Measurements from ENCODE around the gene TTC6. TPM values are rescaled to one million over a fixed set of nuclear protein-coding genes. Genes with fewer than 3 reads are reported as not detected.

The TTC6 gene
- total and polyA plus RNA-seq, 10 of the 15 experiments (the other 5 are each of a cell fraction or from before 2014, with no cell fraction given), result not detected

DNA sequence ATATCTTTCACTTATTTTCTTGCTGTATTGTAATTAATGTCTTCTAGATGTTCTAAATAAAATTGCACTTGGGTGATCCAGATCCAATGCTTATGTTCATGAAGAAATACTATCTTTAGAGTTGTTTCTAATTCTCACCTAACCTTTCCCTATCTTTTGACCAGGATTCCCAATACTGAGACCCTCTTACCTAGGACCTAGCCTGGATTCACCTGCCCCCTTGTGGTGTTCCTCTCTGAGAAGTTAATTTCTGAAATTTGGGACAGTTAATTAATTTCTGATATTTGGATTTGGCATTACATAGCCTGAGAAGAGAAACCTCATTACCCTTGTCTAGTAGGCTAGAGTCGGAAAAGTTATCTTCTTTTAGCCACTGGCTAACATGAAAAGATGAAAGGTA is 29.9 kb upstream of the TTC6 start:
- ATAC-seq (no peak), DNase-seq (ENCODE audit: low read depth, low spot score) (no peak), FAIRE-seq (no peak)
- SMC1A ChIA-PET (ENCODE audit: uncharacterized antibody, unreplicated experiment), result no interaction called here
- H4K20me1 ChIP-seq (ENCODE audit: control insufficient read depth, insufficient read depth), result no peaks in the 10 kb centered on the region
- 7% methylated on average over 1 of the region's 1 CpG for WGBS (ENCODE audit: insufficient coverage, insufficient replicate concordance, low lambda C conversion rate, missing lambda C conversion rate)
- RAD21 ChIA-PET (ENCODE audit: unreplicated experiment), result no interaction called here
- no peaks in the 10 kb centered on the region for H3K36me3 ChIP-seq (ENCODE audit: control insufficient read depth in 2 of 2, insufficient read depth in 2 of 2, low read length in 1 of 2)
- in situ Hi-C loops (cut with MboI), result no loop called here
- H3K27ac ChIP-seq (ENCODE audit: control insufficient read depth, insufficient read depth), result no peak overlapping the region
- CTCF ChIA-PET, result no interaction called here
- H2AFZ ChIP-seq (ENCODE audit: control insufficient read depth, low read depth, low read length), result no peak overlapping the region
- no peaks in the 10 kb centered on the region for H3K79me2 ChIP-seq (ENCODE audit: control insufficient read depth, insufficient read depth, low read length)
- H3K4me2 ChIP-seq (ENCODE audit: control insufficient read depth, insufficient read depth), result no peak overlapping the region
- no peaks in the 10 kb centered on the region for H3K9me3 ChIP-seq (replicated peaks; ENCODE audit: control insufficient read depth, insufficient read depth, low read length)
- no peak overlapping the region for H3K4me3 ChIP-seq
- H3K27me3 ChIP-seq (replicated peaks in 1 of 2; ENCODE audit: control insufficient read depth in 2 of 2, insufficient read depth in 2 of 2, low read length in 1 of 2), result no peaks in the 10 kb centered on the region
- BruUV-seq (replicated peaks), result no TSS peak
- intact Hi-C loops (cut with micrococcal nuclease; ENCODE audit: unreplicated experiment), result no loop called here
- POLR2A ChIA-PET, result no interaction called here
- no peak overlapping the region for H3K9ac ChIP-seq (ENCODE audit: control insufficient read depth, insufficient read depth, low read length)
- no peaks in the 10 kb centered on the region for H3K4me1 ChIP-seq (ENCODE audit: control insufficient read depth, insufficient read depth, low read length)
- TF ChIP-seq TBL1XR1 (IDR thresholded peaks at IDR 0.05; ENCODE audit: low read depth, low read length) (no peak), BCLAF1 (IDR thresholded peaks at IDR 0.05) (no peak), SP1 (IDR thresholded peaks at IDR 0.05; ENCODE audit: low read depth, low read length) (no peak), PAX5 (IDR thresholded peaks at IDR 0.05; ENCODE audit: borderline replicate concordance, low read depth, low read length) (no peak), HDAC6 (IDR thresholded peaks at IDR 0.05; ENCODE audit: unreplicated experiment) (no peak), BACH1 (IDR thresholded peaks at IDR 0.05; ENCODE audit: borderline replicate concordance) (no peak), BMI1 (IDR thresholded peaks at IDR 0.05; ENCODE audit: borderline replicate concordance) (no peak), WRNIP1 (IDR thresholded peaks at IDR 0.05; ENCODE audit: borderline replicate concordance, low read depth, low read length) (no peak), PAX8 (IDR thresholded peaks at IDR 0.05) (no peak), CHD2 (IDR thresholded peaks at IDR 0.05; ENCODE audit: borderline replicate concordance, low read depth, low read length) (no peak), NFYA (IDR thresholded peaks at IDR 0.05; ENCODE audit: borderline replicate concordance, low read depth, low read length) (no peak), TAF1 (IDR thresholded peaks at IDR 0.05; ENCODE audit: borderline replicate concordance, low read depth, low read length) (no peak), CHD4 (IDR thresholded peaks at IDR 0.05) (no peak), RFX5 (IDR thresholded peaks at IDR 0.05; ENCODE audit: low read depth, low read length) (no peak), POU2F2 (IDR thresholded peaks at IDR 0.05; ENCODE audit: borderline replicate concordance, low read depth, low read length) (no peak), CUX1 (IDR thresholded peaks at IDR 0.05; ENCODE audit: insufficient replicate concordance, low read depth, low read length) (no peak), ZNF274 (IDR thresholded peaks at IDR 0.05; ENCODE audit: insufficient read depth, insufficient read length) (no peak)
- TF ChIP-seq, protein P1, sequence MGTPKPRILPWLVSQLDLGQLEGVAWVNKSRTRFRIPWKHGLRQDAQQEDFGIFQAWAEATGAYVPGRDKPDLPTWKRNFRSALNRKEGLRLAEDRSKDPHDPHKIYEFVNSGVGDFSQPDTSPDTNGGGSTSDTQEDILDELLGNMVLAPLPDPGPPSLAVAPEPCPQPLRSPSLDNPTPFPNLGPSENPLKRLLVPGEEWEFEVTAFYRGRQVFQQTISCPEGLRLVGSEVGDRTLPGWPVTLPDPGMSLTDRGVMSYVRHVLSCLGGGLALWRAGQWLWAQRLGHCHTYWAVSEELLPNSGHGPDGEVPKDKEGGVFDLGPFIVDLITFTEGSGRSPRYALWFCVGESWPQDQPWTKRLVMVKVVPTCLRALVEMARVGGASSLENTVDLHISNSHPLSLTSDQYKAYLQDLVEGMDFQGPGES (IDR thresholded peaks at IDR 0.05), result no peak

Measured in GM12878 (cell line).